SU-DHL-6 (cell line): Measurements from ENCODE around the gene ZNF286A.

Source experiments
- CTCF ChIP-seq: fragments of 200-600 bp; sonication (generic); IDR thresholded peaks from one replicate; pipeline ENCODE4 v1.5.1; 2017; ENCODE audit warnings: antibody characterized with exemption, mild to moderate bottlenecking, low read length, moderate library complexity; ENCODE audit not compliant: insufficient read depth, poor library complexity, severe bottlenecking
- EZH2phosphoT487 ChIP-seq: fragments of 200-600 bp; sonication (generic), shearing (Covaris generic); conservative IDR thresholded peaks from 2 replicates; pipeline ENCODE4 v1.6.1; 2018; ENCODE audit warnings: mild to moderate bottlenecking, antibody characterized with exemption, low read length, moderate library complexity, mixed read lengths

- TF ChIP-seq CTCF, result no peak
- no peak for TF ChIP-seq EZH2phosphoT487
Measured at GRCh38 chr17:15663691-15664090, 35.9 kb upstream of the ZNF286A start.
